Measurements from ENCODE around the gene CDH11.

CDH11 gene

DNA sequence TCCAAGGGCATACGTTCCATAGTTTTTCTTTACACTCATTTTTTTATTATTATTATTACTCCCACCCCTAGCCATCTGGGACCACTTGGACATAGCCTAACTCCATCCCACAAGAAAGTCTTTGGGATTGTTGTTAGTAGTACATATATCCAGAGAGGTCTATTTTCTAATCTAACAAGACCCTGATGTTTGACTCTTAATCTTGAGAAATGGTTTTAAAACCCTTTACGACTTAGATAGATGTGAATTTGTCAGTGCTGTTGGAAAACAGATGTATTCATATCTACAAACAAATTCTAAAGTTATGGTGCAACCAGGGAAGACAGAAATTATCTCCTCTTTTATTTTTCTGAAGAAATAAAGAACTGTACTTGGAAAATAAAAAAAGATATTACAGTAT is 197.8 kb downstream of the CDH11 start:
- TF ChIP-seq, protein P1, sequence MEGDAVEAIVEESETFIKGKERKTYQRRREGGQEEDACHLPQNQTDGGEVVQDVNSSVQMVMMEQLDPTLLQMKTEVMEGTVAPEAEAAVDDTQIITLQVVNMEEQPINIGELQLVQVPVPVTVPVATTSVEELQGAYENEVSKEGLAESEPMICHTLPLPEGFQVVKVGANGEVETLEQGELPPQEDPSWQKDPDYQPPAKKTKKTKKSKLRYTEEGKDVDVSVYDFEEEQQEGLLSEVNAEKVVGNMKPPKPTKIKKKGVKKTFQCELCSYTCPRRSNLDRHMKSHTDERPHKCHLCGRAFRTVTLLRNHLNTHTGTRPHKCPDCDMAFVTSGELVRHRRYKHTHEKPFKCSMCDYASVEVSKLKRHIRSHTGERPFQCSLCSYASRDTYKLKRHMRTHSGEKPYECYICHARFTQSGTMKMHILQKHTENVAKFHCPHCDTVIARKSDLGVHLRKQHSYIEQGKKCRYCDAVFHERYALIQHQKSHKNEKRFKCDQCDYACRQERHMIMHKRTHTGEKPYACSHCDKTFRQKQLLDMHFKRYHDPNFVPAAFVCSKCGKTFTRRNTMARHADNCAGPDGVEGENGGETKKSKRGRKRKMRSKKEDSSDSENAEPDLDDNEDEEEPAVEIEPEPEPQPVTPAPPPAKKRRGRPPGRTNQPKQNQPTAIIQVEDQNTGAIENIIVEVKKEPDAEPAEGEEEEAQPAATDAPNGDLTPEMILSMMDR (IDR thresholded peaks at IDR 0.05; ENCODE audit: insufficient read depth, low read depth, low read length, missing control alignments), result no peak
- DNase-seq (ENCODE audit: low read depth), result no peak
- no peak overlapping the region for H3K4me3 ChIP-seq (ENCODE audit: low read length)

DNA sequence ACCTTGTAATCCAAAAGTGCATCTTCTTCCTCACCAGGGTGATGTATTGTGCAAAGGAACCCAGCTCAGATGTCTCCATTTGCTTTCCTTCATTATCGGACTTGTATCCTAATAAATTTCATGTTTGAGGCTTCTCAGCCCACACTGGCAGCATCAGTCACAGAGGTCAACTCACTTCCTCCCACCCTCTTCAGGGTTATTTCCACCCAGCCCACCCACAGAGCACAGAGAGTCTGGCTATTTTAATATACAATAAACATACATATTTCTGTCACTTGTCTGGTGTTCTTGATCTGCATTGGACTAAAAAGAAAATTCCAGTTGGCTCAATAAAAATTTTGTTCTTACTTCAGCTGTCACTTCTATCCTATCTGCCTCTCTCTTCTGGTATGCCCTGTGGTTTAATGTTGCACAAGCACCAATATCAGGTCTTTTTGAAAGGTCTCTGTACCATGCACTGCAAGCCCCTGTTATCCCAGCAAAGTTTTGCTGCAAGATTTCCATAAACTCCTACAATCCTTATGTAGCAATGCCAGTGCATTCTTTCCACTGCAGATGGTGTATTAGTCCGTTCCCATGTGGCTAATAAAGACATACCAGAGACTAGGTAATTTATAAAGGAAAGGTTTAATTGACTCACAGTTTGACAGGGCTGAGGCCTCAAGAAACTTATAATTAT is 201.8 kb downstream of the CDH11 start:
- TF ChIP-seq, protein P1 (IDR thresholded peaks at IDR 0.05; ENCODE audit: insufficient read depth, low read depth, low read length, missing control alignments), result no peak
- no peak for DNase-seq (ENCODE audit: low read depth)
- H3K4me3 ChIP-seq (ENCODE audit: low read length), result no peak overlapping the region

DNA sequence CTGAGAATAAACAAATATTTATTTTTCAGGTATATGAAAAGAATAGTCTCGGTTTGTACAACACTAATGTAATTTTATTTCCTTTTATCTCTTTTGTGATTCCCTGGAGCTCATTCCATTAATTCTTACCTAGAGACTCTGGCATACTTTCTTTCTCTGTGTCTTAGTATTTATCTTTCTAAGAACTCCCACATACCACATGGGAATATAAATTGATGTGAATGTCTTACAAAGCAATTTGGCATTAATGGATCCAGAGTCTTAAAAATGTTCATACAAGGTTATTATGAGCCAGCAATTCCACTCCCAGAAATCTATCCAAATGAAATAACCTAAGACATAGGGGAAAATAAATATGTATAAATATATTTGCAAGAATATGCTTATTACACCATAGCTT is 202.7 kb downstream of the CDH11 start:
- TF ChIP-seq, protein P1 (IDR thresholded peaks at IDR 0.05; ENCODE audit: insufficient read depth, low read depth, low read length, missing control alignments), result no peak
- no peak overlapping the region for H3K4me3 ChIP-seq (ENCODE audit: low read length)
- no peak for DNase-seq (ENCODE audit: low read depth)

DNA sequence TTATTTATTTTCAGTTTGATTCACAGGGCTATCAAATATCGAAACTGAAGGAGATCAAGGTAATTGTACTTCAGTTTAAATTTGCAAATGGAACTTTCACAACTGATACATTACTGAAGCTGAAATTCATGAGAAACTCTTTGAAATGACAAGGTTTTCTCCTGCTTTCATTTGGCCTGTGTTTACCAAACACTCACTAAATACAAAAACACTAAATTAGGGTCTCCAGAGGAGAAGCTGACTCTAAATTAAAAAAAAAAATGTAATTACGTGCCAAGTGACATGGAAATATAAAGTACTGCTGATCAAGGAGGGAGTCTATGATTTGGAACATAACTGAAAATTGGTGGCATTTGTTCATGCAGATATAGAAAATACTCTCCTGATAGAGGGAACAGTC is 205.8 kb downstream of the CDH11 start:
- no peak overlapping the region for H3K4me3 ChIP-seq (ENCODE audit: low read length)
- TF ChIP-seq, protein P1 (IDR thresholded peaks at IDR 0.05; ENCODE audit: insufficient read depth, low read depth, low read length, missing control alignments), result no peak
- DNase-seq (ENCODE audit: low read depth), result no peak

DNA sequence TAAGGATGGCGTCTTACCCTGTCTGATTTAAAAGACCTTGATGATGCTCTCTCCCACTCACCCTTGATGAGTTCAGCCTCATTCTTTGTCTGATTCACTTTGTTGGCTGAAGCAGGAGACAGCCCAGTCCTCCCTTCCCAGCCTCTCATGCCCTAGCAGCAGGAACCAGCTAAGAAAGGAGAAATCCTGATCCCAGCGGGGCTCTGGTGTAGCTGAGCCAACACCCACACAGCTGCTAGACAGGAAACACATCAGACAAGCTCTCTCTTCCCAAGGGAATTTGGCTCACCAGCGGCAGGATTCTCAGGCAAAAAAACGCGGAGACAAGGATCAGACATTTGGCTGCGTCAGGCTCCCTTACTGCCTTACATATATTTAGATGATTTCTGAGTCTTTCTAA is 211.5 kb downstream of the CDH11 start:
- H3K4me3 ChIP-seq (ENCODE audit: low read length), result no peak overlapping the region
- TF ChIP-seq, protein P1 (IDR thresholded peaks at IDR 0.05; ENCODE audit: insufficient read depth, low read depth, low read length, missing control alignments), result no peak
- peak; percentile 27 for DNase-seq (ENCODE audit: low read depth)

DNA sequence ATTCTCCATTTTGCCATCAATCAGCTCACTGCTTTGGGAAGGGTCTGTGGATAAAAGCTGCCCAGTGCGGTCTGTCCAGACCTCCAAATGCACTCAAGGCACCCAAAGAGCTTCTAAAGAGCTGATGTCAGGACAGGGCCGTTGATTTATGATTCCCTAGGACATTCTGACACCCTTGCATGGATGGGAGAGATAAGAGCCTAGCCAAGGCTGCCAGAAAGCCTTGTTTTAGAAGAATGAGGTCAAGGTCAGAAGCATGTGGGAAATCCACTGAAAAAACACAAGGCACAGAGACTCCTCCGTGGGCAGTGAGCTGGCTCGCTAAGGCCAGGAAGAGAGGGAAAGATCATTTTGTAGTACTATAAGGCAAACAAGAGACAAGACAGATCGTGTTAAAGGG is 214.0 kb downstream of the CDH11 start:
- no peak overlapping the region for H3K4me3 ChIP-seq (ENCODE audit: low read length)
- TF ChIP-seq, protein P1 (IDR thresholded peaks at IDR 0.05; ENCODE audit: insufficient read depth, low read depth, low read length, missing control alignments), result no peak
- no peak for DNase-seq (ENCODE audit: low read depth)

DNA sequence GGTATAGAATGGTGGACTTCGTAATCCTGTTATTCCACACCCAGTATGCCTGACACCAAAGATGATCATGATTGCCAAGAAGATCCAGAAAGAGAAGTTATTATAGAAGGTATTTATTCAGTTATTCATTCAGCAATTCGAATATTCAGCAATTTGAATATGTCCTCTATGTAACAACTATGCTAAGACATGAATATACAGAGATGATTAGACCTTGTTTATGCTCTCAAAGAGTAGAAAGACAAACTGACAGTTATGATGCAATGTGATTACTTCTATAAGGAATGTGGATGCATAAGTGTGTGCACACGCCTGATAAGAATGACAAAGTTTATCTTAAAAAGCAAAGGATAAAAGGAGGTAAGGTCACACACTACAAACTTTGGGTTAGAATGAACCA is 218.1 kb downstream of the CDH11 start:
- TF ChIP-seq, protein P1 (IDR thresholded peaks at IDR 0.05; ENCODE audit: insufficient read depth, low read depth, low read length, missing control alignments), result no peak
- no peak for DNase-seq (ENCODE audit: low read depth)
- no peak overlapping the region for H3K4me3 ChIP-seq (ENCODE audit: low read length)
